B cell (primary cell): ENCODE data around the gene NUFIP1. TPM values are rescaled to one million over a fixed set of nuclear protein-coding genes. Genes with fewer than 3 reads are reported as not detected.
A peak's percentile ranks its signal among the peaks of the same experiment; 100 is the strongest.

Source experiments
- ATAC-seq: fragments of 200-7000 bp; cut with Tn5 transposase; one replicate; pipeline ENCODE4 v1.10.0; 2021; ENCODE audit warnings: low read depth, mild to moderate bottlenecking, moderate number of reproducible peaks, moderate library complexity
- CTCF ChIA-PET: fragments of 350-600 bp; sonication (Branson Sonifier 250); formaldehyde crosslinking; loops from one replicate; lab custom pipeline; 2021; ENCODE audit warnings: antibody characterized with exemption, inconsistent platforms; lab: Charles Lee
- POLR2A ChIA-PET: fragments of 350-600 bp; sonication (Branson Sonifier 250); formaldehyde crosslinking; loops from one replicate; lab custom pipeline; 2021; ENCODE audit warnings: antibody characterized with exemption; lab: Charles Lee
- DNase-seq: peaks from one replicate; pipeline ENCODE4 v3.0.0; 2013
- H2AFZ ChIP-seq: 2 replicates; pipeline ENCODE4 v1.6.1; 2012; ENCODE audit warnings: mild to moderate bottlenecking, low read depth, low read length; ENCODE audit not compliant: insufficient read depth, poor library complexity, severe bottlenecking
- H3K27ac ChIP-seq, 2 donors: 1 replicate in 1 of 2; 2 replicates in 1 of 2; pipeline ENCODE4 v1.5.1; 2012 to 2013; ENCODE audit warnings: low read length in 2 of 2, mild to moderate bottlenecking in 2 of 2, moderate library complexity in 1 of 2
- H3K27me3 ChIP-seq, 4 experiments: fragments of 200-600 bp in 1 of 4; sonication (generic) in 1 of 4; replicated peaks in 1 of 4; 1 replicate in 2 of 4; 2 replicates in 2 of 4; pipeline versions ENCODE4 v1.6.1 to v1.7.0; 2013 to 2016; ENCODE audit warnings: low read length in 3 of 4, mild to moderate bottlenecking in 2 of 4, mixed read lengths in 1 of 4, moderate library complexity in 1 of 4; ENCODE audit not compliant: insufficient read depth in 4 of 4, control insufficient read depth in 3 of 4; ENCODE audit errors: control extremely low read depth in 1 of 4
- H3K36me3 ChIP-seq, 2 experiments: replicated peaks in 1 of 2; 1 replicate in 1 of 2; 2 replicates in 1 of 2; pipeline versions ENCODE4 v1.6.1 to v1.7.1; 2013; ENCODE audit warnings: low read length in 1 of 2; ENCODE audit not compliant: insufficient read depth in 2 of 2, control insufficient read depth in 1 of 2; ENCODE audit errors: control extremely low read depth in 1 of 2, extremely low read depth in 1 of 2
- H3K4me1 ChIP-seq, 2 donors: fragments of 200-600 bp in 1 of 2; sonication (generic) in 1 of 2; 1 replicate in 1 of 2; 2 replicates in 1 of 2; pipeline versions ENCODE4 v1.5.1 to v1.6.1; 2013 to 2017; ENCODE audit warnings: low read length in 2 of 2; ENCODE audit not compliant: control insufficient read depth in 2 of 2, insufficient read depth in 2 of 2
- H3K4me2 ChIP-seq: replicated peaks from 2 replicates; pipeline ENCODE3; 2012; ENCODE audit warnings: mild to moderate bottlenecking, low read depth, low read length; ENCODE audit not compliant: poor library complexity, severe bottlenecking
- H3K4me3 ChIP-seq, 5 experiments: fragments of 200-600 bp in 1 of 5; sonication (generic) in 1 of 5; 1 replicate in 3 of 5; 2 replicates in 2 of 5; pipeline versions ENCODE4 v1.5.1 to v1.7.0; 2011 to 2016; ENCODE audit warnings: low read length in 4 of 5, mild to moderate bottlenecking in 4 of 5, low read depth in 2 of 5, control low read depth in 1 of 5, moderate library complexity in 1 of 5; ENCODE audit not compliant: insufficient read depth in 1 of 5; ENCODE audit errors: control extremely low read depth in 1 of 5, extremely low read depth in 1 of 5
- H3K79me2 ChIP-seq: fragments of 200-600 bp; sonication (generic); one replicate; pipeline ENCODE4 v1.6.0; 2016; ENCODE audit warnings: low read length; ENCODE audit not compliant: control insufficient read depth, insufficient read depth
- H3K9ac ChIP-seq: fragments of 200-600 bp; sonication (generic); 2 replicates; pipeline ENCODE4 v1.6.1; 2017; ENCODE audit warnings: mild to moderate bottlenecking, low read length, moderate library complexity
- H3K9me3 ChIP-seq, 3 donors: one replicate each; pipeline versions ENCODE4 v1.6.1 to v1.7.1; 2013; ENCODE audit warnings: low read length in 2 of 3; ENCODE audit not compliant: control insufficient read depth in 2 of 3, insufficient read depth in 1 of 3; ENCODE audit errors: control extremely low read depth in 1 of 3
- H4K20me1 ChIP-seq: 2 replicates; pipeline ENCODE4 v1.6.0; 2012; ENCODE audit warnings: mild to moderate bottlenecking, low read length; ENCODE audit not compliant: insufficient read depth, control insufficient read depth, poor library complexity, severe bottlenecking
- H3K27ac Mint-ChIP-seq: one replicate; pipeline ENCODE4 v1.8.0; 2021; ENCODE audit warnings: mixed read lengths
- H3K27me3 Mint-ChIP-seq: one replicate; pipeline ENCODE4 v1.8.0; 2021; ENCODE audit warnings: mixed read lengths
- H3K4me1 Mint-ChIP-seq: one replicate; pipeline ENCODE4 v1.8.0; 2021; ENCODE audit warnings: mixed read lengths
- H3K4me3 Mint-ChIP-seq: one replicate; pipeline ENCODE4 v1.8.0; 2021; ENCODE audit warnings: mixed read lengths
- H3K9me3 Mint-ChIP-seq: one replicate; pipeline ENCODE4 v1.8.0; 2022; ENCODE audit warnings: mixed read lengths; ENCODE audit not compliant: insufficient read depth
- EZH2 ChIP-seq: IDR thresholded peaks from 2 replicates; pipeline ENCODE4 v1.6.1; 2012; ENCODE audit warnings: borderline replicate concordance, low read depth, mild to moderate bottlenecking, moderate library complexity, low read length; ENCODE audit not compliant: insufficient read depth, poor library complexity, severe bottlenecking
- WGBS: methylation state at CpG from one replicate; pipeline ENCODE4 v1.1.5; 2013; ENCODE audit warnings: missing lambda C conversion rate; ENCODE audit not compliant: insufficient coverage; 5-methylcytosine and 5-hydroxymethylcytosine counted together
- intact Hi-C: fragments of 100-400 bp; cut with micrococcal nuclease; formaldehyde crosslinking; loops from one replicate; pipeline ENCODE4 v1.10.0; 2022
- polyA minus RNA-seq: library from RNA; depleted of rRNA, polyadenylated mRNA; stranded (reverse); fragments of >200 nt; gene quantifications from 2 replicates; pipeline ENCODE4 v1.2.3, GENCODE V29; 2012
- polyA plus RNA-seq: library from polyadenylated mRNA; depleted of rRNA; stranded (reverse); fragments of >200 nt; gene quantifications from 2 replicates; pipeline ENCODE4 v1.2.3, GENCODE V29; 2012
- total RNA-seq, 2 donors: library from RNA; stranded (reverse); fragments of 120-200 nt in 1 of 2; gene quantifications; 1 replicate in 1 of 2; 2 replicates in 1 of 2; pipeline versions ENCODE4 v1.2.3 to v1.2.4, GENCODE V29; 2013 to 2022
- TF ChIP-seq, protein P1 (sequence below): fragments of 200-600 bp; IDR thresholded peaks from one replicate; pipeline ENCODE4 v1.8.0; 2022; ENCODE audit warnings: antibody characterized with exemption, mild to moderate bottlenecking

NUFIP1 gene
- total RNA-seq, result 4.7 and 5.8 TPM in 2 replicates
- 3.2 TPM for total RNA-seq (2013)
- 2.2 and 2.3 TPM in 2 replicates for polyA plus RNA-seq
- 1.4 and 2.3 TPM in 2 replicates for polyA minus RNA-seq

DNA sequence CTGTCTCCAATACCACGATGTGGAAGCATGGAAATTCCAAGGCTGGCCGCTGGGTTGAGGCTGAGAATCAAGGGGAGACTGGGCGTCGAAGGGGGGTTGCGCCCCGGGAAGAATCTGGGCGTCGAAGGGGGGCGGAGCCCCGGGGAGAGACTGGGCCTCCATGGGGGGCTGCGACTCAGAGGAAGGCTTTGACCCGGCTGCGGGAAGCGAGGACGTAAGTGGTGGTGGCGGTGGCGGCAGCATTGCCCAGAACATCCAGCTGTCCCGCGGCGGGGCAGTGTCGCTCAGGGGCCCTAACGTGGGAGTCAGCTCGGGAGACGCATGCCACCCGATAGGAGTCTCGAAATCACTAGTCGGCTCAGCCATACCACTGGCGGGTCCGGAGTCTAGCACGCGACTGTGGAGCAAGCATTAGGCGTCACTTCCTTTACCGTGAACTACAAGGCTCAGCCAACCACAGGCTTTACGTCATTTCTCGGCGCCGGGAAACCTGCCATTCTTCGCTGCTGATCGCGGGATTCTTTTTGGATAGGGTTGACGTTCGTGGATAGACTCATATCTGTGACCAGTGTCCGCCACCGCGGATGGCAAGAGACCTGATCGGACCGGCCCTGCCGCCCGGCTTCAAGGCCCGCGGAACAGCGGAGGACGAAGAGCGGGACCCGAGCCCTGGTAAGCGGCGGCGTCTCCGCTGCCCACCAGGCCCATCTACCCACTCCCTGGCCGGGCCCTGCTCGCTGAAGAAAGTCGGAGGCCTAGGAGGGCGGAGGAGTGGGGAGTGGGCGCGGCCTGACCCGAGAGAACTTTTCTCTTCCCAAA lies at the start of gene NUFIP1, which contains the start of gene GPALPP1:
NUFIP1 (minus strand) TSS at position 401 of the 819 bp plus-strand sequence; CDS start at position 366, 35 bp downstream.
GPALPP1 (plus strand) TSS at position 468 of the 819 bp plus-strand sequence; CDS start at position 585, 117 bp downstream.
- ChIA-PET POLR2A (interaction anchor here (0.5 kb wide), 1 partner anchor 1688 kb away, joined by 5 read pairs; no protein-coding TSS in a partner anchor), CTCF (interaction anchor here (0.8 kb wide), 1 partner anchor 15 kb away, joined by 4 read pairs; no protein-coding TSS in a partner anchor)
- Histone ChIP-seq H3K79me2 (peaks cover 76% of the 10 kb centered on the region), H3K4me2 (peak within 1 kb of the TSS; percentile 89), H3K36me3 (peaks cover 0 to 6% of the 10 kb centered on the region in 2 experiments), H3K4me3 (peak within 1 kb of the TSS; percentile 92 to 99 (median 98)), H4K20me1 (peaks cover 4% of the 10 kb centered on the region), H3K27me3 (no peaks in the 10 kb centered on the region), H2AFZ (peak within 1 kb of the TSS; percentile 96), H3K4me1 (peaks cover 13 to 24% of the 10 kb centered on the region in 2 donors), H3K27ac (peak within 1 kb of the TSS; percentile 79 to 89), H3K9me3 (no peaks in the 10 kb centered on the region), H3K9ac (peak within 1 kb of the TSS; percentile 97)
- intact Hi-C loops, result loop anchor here (1.0 to 5.0 kb wide), 6 partner anchors 14 to 428 kb away; partner anchors contain the start of genes GTF2F2, SLC25A30 and TPT1
- Mint-ChIP-seq H3K4me1 (peaks cover 43% of the 10 kb centered on the region), H3K27ac (peak within 1 kb of the TSS; percentile 98), H3K9me3 (no peaks in the 10 kb centered on the region), H3K4me3 (peak within 1 kb of the TSS; percentile 100), H3K27me3 (no peaks in the 10 kb centered on the region)
- under 1% methylated on average over 59 of the region's 66 CpGs for WGBS
- no peak for TF ChIP-seq EZH2
- TF ChIP-seq, protein P1, sequence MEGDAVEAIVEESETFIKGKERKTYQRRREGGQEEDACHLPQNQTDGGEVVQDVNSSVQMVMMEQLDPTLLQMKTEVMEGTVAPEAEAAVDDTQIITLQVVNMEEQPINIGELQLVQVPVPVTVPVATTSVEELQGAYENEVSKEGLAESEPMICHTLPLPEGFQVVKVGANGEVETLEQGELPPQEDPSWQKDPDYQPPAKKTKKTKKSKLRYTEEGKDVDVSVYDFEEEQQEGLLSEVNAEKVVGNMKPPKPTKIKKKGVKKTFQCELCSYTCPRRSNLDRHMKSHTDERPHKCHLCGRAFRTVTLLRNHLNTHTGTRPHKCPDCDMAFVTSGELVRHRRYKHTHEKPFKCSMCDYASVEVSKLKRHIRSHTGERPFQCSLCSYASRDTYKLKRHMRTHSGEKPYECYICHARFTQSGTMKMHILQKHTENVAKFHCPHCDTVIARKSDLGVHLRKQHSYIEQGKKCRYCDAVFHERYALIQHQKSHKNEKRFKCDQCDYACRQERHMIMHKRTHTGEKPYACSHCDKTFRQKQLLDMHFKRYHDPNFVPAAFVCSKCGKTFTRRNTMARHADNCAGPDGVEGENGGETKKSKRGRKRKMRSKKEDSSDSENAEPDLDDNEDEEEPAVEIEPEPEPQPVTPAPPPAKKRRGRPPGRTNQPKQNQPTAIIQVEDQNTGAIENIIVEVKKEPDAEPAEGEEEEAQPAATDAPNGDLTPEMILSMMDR, result no peak
- peak; percentile 97 for ATAC-seq
- DNase-seq, result peak; percentile 93

DNA sequence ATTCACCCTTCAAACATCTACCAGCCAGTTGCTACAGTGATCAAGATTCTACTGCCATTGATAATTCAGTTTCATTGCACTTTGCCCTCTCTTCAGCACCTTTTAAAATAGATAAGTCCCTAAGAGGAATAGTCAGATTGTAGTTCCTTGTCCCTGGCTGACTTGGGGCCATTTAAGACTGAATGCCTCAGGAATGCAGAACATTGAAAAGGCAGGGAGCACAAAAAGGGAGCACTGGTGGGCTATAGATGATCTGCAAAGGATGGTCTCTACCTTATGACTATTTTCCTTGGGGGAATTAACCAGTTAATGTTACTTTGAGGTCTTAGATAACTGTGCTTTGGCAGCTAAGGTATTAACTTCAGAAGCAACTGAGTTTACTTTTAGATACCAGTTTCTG lies 46.9 kb upstream of the NUFIP1 start:
- ATAC-seq (no peak), DNase-seq (no peak)
- no peaks in the 10 kb centered on the region for H3K27me3 Mint-ChIP-seq
- ChIA-PET POLR2A (no interaction called here), CTCF (interaction anchor here (1.0 kb wide), 2 partner anchors 11 to 273 kb away, joined by 3 to 5 read pairs; no protein-coding TSS in a partner anchor)
- H3K4me1 Mint-ChIP-seq, result no peaks in the 10 kb centered on the region
- TF ChIP-seq EZH2, result no peak
- TF ChIP-seq, protein P1, result no peak
- no peaks in the 10 kb centered on the region for H3K79me2 ChIP-seq
- H3K4me3 Mint-ChIP-seq, result no peak overlapping the region
- no peak overlapping the region for H3K4me3 ChIP-seq
- H3K4me1 ChIP-seq, result no peaks in the 10 kb centered on the region
- no peak overlapping the region for H3K27ac Mint-ChIP-seq
- H3K27me3 ChIP-seq, result no peaks in the 10 kb centered on the region
- H3K9me3 ChIP-seq, result no peaks in the 10 kb centered on the region
- H2AFZ ChIP-seq, result no peak overlapping the region
- intact Hi-C loops, result no loop called here
- H3K27ac ChIP-seq, result no peak overlapping the region
- no peak overlapping the region for H3K4me2 ChIP-seq
- no peak overlapping the region for H3K9ac ChIP-seq
- no peaks in the 10 kb centered on the region for H4K20me1 ChIP-seq
- H3K9me3 Mint-ChIP-seq, result no peaks in the 10 kb centered on the region
- peaks cover 4 to 6% of the 10 kb centered on the region in 2 experiments for H3K36me3 ChIP-seq
